Measurements from ENCODE around the gene TMIGD3.

Gene TMIGD3

GRCh38 chr1:111540928-111541327 is 37.5 kb upstream of the TMIGD3 start:
- TF ChIP-seq CTCF (IDR thresholded peaks at IDR 0.05; ENCODE audit: low read depth, low read length, missing control alignments), result no peak
- DNase-seq (ENCODE audit: low read depth), result no peak
- in situ Hi-C loops (cut with HindIII; ENCODE audit: low sequenced_read_pairs), result no loop called here
- H3K4me3 ChIP-seq (ENCODE audit: low read depth, low read length), result no peak overlapping the region

- TF ChIP-seq CTCF (IDR thresholded peaks at IDR 0.05; ENCODE audit: low read depth, low read length, missing control alignments), result no peak
- peak; percentile 44 for DNase-seq (ENCODE audit: low read depth)
- no peak overlapping the region for H3K4me3 ChIP-seq (ENCODE audit: low read depth, low read length)
- in situ Hi-C loops (cut with HindIII; ENCODE audit: low sequenced_read_pairs), result no loop called here
Measured at GRCh38 chr1:111538343-111539025, 35.1 kb upstream of the TMIGD3 start.

- in situ Hi-C loops (cut with HindIII; ENCODE audit: low sequenced_read_pairs), result no loop called here
- TF ChIP-seq CTCF (IDR thresholded peaks at IDR 0.05; ENCODE audit: low read depth, low read length, missing control alignments), result no peak
- DNase-seq (ENCODE audit: low read depth), result no peak
- no peak overlapping the region for H3K4me3 ChIP-seq (ENCODE audit: low read depth, low read length)
Measured at GRCh38 chr1:111535256-111536191, 32.1 kb upstream of the TMIGD3 start.

GRCh38 chr1:111520053-111520452 is 16.6 kb upstream of the TMIGD3 start:
- DNase-seq (ENCODE audit: low read depth), result no peak
- no peak overlapping the region for H3K4me3 ChIP-seq (ENCODE audit: low read depth, low read length)
- TF ChIP-seq CTCF (IDR thresholded peaks at IDR 0.05; ENCODE audit: low read depth, low read length, missing control alignments), result no peak
- in situ Hi-C loops (cut with HindIII; ENCODE audit: low sequenced_read_pairs), result no loop called here

GRCh38 chr1:111517469-111518225 is 14.2 kb upstream of the TMIGD3 start:
- no peak overlapping the region for H3K4me3 ChIP-seq (ENCODE audit: low read depth, low read length)
- TF ChIP-seq CTCF (IDR thresholded peaks at IDR 0.05; ENCODE audit: low read depth, low read length, missing control alignments), result no peak
- in situ Hi-C loops (cut with HindIII; ENCODE audit: low sequenced_read_pairs), result no loop called here
- no peak for DNase-seq (ENCODE audit: low read depth)

- in situ Hi-C loops (cut with HindIII; ENCODE audit: low sequenced_read_pairs), result no loop called here
- TF ChIP-seq CTCF (IDR thresholded peaks at IDR 0.05; ENCODE audit: low read depth, low read length, missing control alignments), result peak; percentile 28
- peak overlapping the region; percentile 19 for H3K4me3 ChIP-seq (ENCODE audit: low read depth, low read length)
- no peak for DNase-seq (ENCODE audit: low read depth)
Measured at GRCh38 chr1:111516005-111516535, 12.6 kb upstream of the TMIGD3 start.
